GM20431 (cell line): ENCODE results near the gene PDXP.
"Not testable (repeated sequence)": the region's sequence is repeated elsewhere in the genome, so short reads cannot be mapped to it uniquely, and the experiment has no call there.

Experiments used
- in situ Hi-C: fragments of 300-500 bp; cut with MseI, MboI; formaldehyde crosslinking; loops from one replicate; pipeline ENCODE4 v1.15.0; 2020; ENCODE audit warnings: low sequenced_read_pairs; ENCODE audit not compliant: unreplicated experiment

The PDXP gene

GRCh38 chr22:37641561-37641949 lies 17.0 kb upstream of the PDXP start:
- in situ Hi-C loops = no loop called here

- in situ Hi-C loops = no loop called here
These were observed 15.2 kb upstream of the PDXP start for GRCh38 chr22:37643225-37643847.

GRCh38 chr22:37647317-37647716 lies 11.2 kb upstream of the PDXP start:
- in situ Hi-C loops = no loop called here

DNA sequence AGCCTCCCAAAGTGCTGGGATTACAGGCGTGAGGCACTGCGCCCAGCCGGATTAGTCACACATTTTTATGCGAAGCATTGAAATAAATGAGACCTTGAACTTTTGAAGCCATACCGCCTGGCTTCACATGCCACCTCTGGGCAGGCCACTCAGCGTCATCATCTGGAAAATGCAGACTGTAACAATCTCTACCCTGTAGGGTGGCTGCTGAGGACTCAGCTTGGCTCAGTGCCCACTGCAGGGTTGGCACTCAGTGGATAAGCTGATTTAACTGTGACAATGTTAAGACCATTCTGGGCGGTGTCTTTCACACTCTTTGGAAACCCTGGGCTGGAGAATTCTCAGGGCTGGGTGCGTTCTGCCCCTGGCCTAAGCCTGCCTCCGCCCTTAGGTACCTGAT lies 10.6 kb upstream of the PDXP start:
- in situ Hi-C loops = no loop called here

DNA sequence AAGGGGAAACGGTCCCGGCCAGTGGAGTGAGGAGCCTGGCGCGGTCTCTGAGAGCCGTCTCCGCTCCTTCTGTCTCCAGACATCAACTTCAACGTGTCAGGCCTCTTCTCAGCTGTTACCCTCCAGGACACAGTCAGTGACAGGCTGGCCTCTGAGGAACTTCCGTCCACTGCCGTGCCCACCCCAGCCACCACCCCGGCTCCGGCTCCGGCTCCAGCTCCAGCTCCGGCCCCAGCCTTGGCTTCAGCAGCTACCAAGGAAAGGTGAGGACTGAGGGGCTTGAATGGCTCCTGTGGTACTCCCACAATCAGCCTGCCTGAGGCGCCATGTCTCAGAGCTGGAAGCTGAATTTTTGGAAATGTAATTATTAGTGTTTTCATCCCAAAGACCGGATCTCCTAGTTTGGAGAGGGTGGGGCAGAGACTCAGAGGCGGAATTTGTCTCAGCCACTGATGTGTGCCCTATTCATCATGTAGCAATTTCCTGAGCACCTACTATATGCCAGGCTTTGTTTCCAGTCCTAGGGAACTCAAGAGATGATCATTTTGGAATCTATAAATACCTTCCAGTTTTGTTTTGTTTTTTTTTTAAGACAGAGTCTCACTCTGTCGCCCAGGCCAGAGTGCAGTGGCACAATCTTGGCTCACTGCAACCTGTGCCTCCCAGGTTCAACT lies 7.9 kb upstream of the PDXP start:
- in situ Hi-C loops = no loop called here

GRCh38 chr22:37654563-37655251 lies 3.8 kb upstream of the PDXP start:
- in situ Hi-C loops = no loop called here

- in situ Hi-C loops = no loop called here
These were observed 3.3 kb upstream of the PDXP start for GRCh38 chr22:37655252-37655563.

DNA sequence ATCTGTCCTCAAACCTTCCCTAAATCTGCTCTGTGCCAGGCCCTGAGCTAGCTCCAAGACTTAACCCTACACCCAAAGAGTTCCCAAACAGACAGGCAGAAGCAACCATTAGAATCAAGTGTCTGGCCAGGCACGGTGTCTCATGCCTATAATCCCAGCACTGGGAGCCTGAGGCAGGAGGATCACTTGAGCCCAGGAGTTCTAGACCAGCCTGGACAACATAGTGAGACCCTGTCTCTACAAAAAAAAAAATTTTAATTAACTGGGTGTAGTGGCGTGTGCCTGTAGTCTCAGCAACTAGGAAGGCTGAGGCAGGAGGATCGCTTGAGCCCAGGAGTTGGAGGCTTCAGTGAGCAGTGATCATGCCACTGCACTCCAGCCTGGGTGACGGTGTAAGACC lies 1.9 kb upstream of the PDXP start:
- in situ Hi-C loops = not testable (repeated sequence)

- in situ Hi-C loops = no loop called here
These were observed 862 bp upstream of the PDXP start for GRCh38 chr22:37657590-37658132.

DNA sequence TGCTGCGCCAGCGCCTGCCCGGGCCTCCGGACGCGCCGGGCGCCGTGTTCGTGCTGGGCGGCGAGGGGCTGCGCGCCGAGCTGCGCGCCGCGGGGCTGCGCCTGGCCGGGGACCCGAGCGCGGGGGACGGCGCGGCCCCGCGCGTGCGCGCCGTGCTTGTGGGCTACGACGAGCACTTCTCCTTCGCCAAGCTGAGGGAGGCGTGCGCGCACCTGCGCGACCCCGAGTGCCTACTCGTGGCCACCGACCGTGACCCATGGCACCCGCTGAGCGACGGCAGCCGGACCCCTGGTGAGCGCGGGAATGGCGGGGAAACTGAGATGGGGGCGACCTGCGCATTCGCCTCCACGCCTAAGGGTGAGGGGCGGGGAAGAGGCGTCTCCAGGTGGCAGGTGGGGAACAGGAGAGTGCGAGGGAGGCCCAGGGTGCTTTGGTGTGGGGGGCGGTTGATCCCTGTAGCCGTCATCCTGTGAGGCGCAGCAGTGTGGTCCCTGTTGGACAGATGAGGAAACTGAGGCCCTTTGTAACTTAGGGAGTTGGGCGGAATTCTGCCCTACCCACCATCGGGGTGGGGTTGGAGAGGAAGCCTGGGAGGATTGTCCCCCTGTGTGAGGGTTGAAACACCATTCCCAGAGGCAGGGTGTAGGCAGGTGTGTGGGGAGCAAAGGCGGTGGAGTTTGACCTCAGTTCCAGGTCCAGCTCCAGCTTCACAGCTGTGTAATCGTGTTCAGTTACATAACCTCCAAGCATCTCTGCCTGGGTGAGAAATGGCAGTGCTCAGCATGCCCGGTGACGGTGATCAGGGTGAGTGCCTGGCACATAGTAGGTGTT lies 758 bp downstream of the PDXP start:
- in situ Hi-C loops = no loop called here

DNA sequence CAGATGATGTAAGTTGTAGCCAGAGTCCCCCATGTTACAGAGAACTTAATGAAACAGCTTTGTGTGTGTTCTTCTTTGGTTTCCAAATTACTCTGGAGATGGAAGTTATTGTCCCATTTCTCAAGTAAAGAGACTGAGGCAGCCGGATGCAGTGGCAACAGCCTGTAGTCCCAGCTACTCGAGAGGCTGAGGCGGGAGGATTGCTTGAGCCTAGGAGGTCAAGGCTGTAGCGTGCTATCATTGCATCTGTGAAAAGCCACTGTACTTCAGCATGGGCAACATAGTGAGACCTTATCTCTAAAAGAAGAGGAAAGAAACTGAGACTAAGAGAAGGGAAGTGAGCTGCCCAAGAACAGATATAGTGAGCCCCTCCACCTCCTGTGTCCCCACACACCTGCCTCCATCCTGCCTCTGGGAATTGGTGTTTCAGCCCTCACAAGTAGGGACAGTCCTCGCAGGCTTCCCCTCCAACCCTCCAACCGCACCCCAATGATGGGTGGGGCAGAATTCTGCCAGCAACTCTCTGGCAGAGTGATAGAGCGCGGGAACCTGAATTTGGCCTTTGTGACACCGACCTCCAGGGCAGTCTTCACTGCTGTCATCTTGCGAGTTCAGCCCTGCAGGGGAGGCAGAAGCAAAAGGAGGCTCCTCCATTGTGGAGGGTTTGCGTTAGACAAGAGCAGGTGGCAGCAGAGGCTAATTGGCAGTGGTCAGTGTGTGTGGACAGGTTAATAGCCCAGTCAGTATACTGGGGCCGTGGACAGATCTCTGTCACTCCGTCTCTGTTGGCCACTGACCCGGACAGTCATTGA lies 1.6 kb downstream of the PDXP start:
- in situ Hi-C loops = no loop called here

DNA sequence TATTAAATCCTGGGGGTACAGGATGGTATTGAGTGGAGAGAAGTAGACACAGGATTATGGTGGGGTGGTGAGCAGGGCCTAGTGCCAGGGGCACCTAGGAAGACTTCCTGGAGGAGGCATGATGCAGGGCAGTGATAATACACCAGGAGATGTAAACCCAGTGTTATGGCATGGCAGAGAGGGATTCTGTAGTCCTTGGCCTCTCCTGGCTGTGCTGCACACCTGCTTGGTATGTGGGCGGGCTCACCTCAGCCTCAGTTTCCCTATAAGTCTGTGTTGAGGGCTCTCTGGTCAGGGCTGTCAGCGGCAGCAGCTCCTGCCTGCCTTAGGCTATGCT lies 2.2 kb downstream of the PDXP start:
- in situ Hi-C loops = no loop called here

DNA sequence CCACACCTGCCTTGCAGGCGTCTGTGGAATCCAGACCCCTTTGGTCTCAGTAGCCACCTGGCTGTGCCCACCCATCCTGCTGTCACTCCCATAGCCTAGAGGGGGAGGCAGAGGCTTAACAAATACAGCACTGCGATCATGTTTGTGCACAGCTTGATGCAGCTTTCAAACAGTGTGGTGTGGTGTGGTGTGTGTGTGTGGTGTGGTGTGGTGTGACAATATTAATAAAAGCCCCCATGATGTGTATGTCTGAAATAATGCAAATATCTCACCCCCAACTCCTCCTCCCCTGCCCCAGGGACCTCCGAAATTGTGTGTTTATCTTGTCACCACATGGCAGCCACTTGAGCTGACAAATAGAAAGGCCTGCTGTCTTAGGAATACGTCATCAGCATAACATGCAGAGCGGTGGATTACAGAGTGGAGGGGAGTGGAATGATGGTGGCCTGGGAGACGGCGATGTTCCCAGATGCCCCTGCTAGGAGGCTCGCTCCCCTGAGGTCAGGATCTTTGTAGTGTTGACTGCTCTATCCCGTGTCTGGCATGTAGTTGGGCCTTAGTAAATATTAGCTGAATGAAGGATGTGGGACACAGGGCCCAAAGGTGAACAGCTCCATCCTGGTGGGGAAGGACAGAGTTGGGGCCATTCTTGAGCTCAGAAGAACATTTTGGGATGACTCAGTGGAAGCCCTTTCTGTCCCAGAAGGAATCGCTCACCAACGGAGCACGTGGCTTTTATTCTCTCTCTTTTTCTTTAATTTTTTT lies 2.8 kb downstream of the PDXP start:
- in situ Hi-C loops = no loop called here

GRCh38 chr22:37662039-37662438 lies 3.5 kb downstream of the PDXP start:
- in situ Hi-C loops = no loop called here

GRCh38 chr22:37663521-37664140 lies 5.1 kb downstream of the PDXP start:
- in situ Hi-C loops = no loop called here

DNA sequence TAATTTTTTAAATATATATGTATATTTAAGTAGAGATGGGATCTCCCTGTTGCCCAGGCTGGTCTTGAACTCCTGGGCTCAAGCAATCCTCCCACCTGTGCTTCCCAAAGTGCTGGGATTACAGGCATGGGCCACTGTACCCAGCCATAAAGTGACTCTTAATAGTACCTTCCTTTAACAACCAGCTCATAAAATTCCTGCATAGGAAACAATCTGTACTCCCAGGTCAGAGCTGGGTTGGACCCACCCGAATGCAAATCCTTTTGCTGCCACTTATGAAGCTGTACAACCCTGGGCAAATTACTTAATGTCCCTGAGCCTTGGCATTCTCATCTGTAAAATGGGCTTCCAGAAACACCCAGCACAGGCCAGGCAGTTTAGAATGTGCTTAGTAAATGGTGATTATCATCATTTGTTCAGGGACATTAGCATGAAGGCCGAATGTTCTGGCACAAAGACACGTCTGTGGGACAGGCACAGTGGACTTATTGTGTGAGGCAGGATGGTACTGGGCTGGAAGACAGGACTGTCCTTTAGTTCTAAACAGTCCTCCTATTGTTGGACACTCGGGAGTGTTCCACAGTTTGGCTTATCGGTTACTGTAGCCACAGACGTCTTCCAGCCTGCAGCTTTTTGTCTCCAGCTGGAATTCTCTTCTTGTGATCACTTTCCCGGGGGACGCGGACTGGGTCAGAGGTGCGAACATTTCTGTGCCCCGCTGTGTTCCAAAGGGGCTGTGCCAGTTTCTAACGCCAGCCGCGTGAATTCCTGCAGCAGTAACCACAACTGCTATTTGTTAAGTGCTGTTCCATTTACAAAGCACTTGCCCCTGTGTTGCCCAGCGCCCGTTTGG lies 6.0 kb downstream of the PDXP start:
- in situ Hi-C loops = no loop called here

DNA sequence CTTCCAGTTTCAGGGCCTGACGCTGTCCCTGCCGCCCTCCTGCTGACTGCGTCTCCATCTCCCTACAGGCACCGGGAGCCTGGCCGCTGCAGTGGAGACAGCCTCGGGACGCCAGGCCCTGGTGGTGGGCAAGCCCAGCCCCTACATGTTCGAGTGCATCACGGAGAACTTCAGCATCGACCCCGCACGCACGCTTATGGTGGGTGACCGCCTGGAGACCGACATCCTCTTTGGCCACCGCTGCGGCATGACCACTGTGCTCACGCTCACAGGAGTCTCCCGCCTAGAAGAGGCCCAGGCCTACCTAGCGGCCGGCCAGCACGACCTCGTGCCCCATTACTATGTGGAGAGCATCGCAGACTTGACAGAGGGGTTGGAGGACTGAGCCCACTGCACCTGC lies 7.0 kb downstream of the PDXP start:
- in situ Hi-C loops = no loop called here

DNA sequence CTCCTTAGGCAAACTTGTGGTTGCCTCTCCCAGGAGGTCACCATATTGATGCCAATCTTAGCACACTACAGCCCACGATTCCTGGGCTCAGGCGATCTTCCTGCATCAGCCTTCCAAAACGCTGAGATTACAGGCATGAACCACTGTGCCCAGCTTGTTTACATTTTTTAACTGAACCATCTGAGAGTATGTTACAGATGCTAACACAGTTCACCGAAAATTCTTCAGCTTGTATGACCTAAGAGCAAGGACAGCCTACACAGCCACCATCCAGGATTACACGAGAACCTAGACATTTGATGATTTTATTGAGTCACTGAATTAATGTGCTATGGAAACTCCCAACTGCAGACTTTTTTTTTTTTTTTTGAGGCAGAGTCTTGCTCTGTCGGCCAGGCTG lies 11.1 kb downstream of the PDXP start:
- in situ Hi-C loops = no loop called here
